Measurements from ENCODE around the gene PSMB1.
A peak's percentile ranks its signal among the peaks of the same experiment; 100 is the strongest.

PSMB1 gene

GRCh38 chr6:170555305-170555704 lies 2.2 kb upstream of the PSMB1 start:
- no peaks in the 10 kb centered on the region for H3K27me3 ChIP-seq (ENCODE audit: insufficient read depth, poor library complexity, severe bottlenecking)
- no peak for DNase-seq (ENCODE audit: low read depth in 1 of 2, low spot score in 1 of 2)
- no peak for TF ChIP-seq REST (IDR thresholded peaks at IDR 0.05; ENCODE audit: insufficient replicate concordance, low read depth)
- no peak for TF ChIP-seq SPI1 (IDR thresholded peaks at IDR 0.05; ENCODE audit: borderline replicate concordance, low read depth)
- TF ChIP-seq, protein P1, sequence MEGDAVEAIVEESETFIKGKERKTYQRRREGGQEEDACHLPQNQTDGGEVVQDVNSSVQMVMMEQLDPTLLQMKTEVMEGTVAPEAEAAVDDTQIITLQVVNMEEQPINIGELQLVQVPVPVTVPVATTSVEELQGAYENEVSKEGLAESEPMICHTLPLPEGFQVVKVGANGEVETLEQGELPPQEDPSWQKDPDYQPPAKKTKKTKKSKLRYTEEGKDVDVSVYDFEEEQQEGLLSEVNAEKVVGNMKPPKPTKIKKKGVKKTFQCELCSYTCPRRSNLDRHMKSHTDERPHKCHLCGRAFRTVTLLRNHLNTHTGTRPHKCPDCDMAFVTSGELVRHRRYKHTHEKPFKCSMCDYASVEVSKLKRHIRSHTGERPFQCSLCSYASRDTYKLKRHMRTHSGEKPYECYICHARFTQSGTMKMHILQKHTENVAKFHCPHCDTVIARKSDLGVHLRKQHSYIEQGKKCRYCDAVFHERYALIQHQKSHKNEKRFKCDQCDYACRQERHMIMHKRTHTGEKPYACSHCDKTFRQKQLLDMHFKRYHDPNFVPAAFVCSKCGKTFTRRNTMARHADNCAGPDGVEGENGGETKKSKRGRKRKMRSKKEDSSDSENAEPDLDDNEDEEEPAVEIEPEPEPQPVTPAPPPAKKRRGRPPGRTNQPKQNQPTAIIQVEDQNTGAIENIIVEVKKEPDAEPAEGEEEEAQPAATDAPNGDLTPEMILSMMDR (IDR thresholded peaks at IDR 0.05; ENCODE audit: insufficient read depth, low read length): no peak
- TF ChIP-seq POLR2AphosphoS5 (IDR thresholded peaks at IDR 0.05; ENCODE audit: low read depth): no peak
- no peak for TF ChIP-seq GABPA (IDR thresholded peaks at IDR 0.05; ENCODE audit: low read depth)
- H3K4me3 ChIP-seq (replicated peaks; ENCODE audit: insufficient read depth, low read length): peak overlapping the region; percentile 93
- peak overlapping the region; percentile 90 for H3K27ac ChIP-seq (replicated peaks)

- Histone ChIP-seq H3K27ac (replicated peaks) (peak overlapping the region; percentile 90), H3K27me3 (ENCODE audit: insufficient read depth, poor library complexity, severe bottlenecking) (no peaks in the 10 kb centered on the region), H3K4me3 (replicated peaks; ENCODE audit: insufficient read depth, low read length) (peak overlapping the region; percentile 93)
- TF ChIP-seq POLR2AphosphoS5 (IDR thresholded peaks at IDR 0.05; ENCODE audit: low read depth): no peak
- no peak for TF ChIP-seq SPI1 (IDR thresholded peaks at IDR 0.05; ENCODE audit: borderline replicate concordance, low read depth)
- TF ChIP-seq, protein P1 (IDR thresholded peaks at IDR 0.05; ENCODE audit: insufficient read depth, low read length): no peak
- TF ChIP-seq REST (IDR thresholded peaks at IDR 0.05; ENCODE audit: insufficient replicate concordance, low read depth): no peak
- no peak for TF ChIP-seq GABPA (IDR thresholded peaks at IDR 0.05; ENCODE audit: low read depth)
- DNase-seq (ENCODE audit: low read depth in 1 of 2, low spot score in 1 of 2): no peak
Measured at GRCh38 chr6:170554796-170555137, 1.7 kb upstream of the PSMB1 start.

DNA sequence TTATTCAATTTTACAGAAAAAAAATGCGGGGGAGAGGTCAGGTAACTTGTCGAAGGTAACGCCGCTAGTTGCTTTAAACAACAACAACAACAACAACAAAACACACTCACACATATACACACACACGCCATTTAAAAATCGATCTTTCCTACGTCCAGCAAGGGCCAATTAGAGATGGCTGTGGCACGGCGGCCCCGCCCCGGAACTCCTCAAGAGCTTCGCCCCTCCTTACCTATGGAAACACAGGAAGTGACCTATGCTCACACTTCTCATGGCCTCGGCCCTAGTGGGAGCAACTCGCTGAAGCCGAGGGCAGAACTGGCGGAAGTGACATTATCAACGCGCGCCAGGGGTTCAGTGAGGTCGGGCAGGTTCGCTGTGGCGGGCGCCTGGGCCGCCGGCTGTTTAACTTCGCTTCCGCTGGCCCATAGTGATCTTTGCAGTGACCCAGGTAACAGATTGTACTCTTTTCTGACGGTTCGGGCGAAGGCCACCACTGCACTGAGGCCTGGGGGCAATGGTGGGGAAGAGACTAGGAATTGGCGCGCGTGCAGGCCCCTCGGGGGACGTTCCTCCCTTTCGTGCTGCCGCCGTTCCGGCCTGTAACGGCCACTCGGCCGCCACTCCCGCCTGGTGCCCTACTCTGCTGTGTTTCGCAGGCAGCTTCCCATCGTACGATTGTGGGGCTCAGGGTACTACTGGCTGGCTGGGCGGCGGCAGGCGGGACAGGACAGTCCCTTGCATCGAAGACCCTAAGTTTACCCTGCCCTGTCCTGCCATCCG lies 1.1 kb upstream of the PSMB1 start, which contains the start of gene TBP:
TSS of gene TBP (plus strand) at position 357 of the 783 bp plus-strand sequence. CDS start 2,661 bp downstream, outside the sequence.
- H3K27ac ChIP-seq (replicated peaks): peak within 1 kb of the TSS; percentile 90
- TF ChIP-seq POLR2AphosphoS5 (IDR thresholded peaks at IDR 0.05; ENCODE audit: low read depth) (peak; percentile 70), REST (IDR thresholded peaks at IDR 0.05; ENCODE audit: insufficient replicate concordance, low read depth) (no peak), GABPA (IDR thresholded peaks at IDR 0.05; ENCODE audit: low read depth) (peak; percentile 95), SPI1 (IDR thresholded peaks at IDR 0.05; ENCODE audit: borderline replicate concordance, low read depth) (no peak; the same call in 1 of the 2 replicates)
- TF ChIP-seq, protein P1 (IDR thresholded peaks at IDR 0.05; ENCODE audit: insufficient read depth, low read length): no peak
- H3K4me3 ChIP-seq (replicated peaks; ENCODE audit: insufficient read depth, low read length): peak within 1 kb of the TSS; percentile 93
- no peaks in the 10 kb centered on the region for H3K27me3 ChIP-seq (ENCODE audit: insufficient read depth, poor library complexity, severe bottlenecking)
- peak; percentile 95 to 98 for DNase-seq (ENCODE audit: low read depth in 1 of 2, low spot score in 1 of 2)
